ENCODE measurements around the gene PP2D1. TPM values are rescaled to one million over a fixed set of nuclear protein-coding genes. Genes with fewer than 3 reads are reported as not detected.
"Not testable (repeated sequence)": the region's sequence is repeated elsewhere in the genome, so short reads cannot be mapped to it uniquely, and the experiment has no call there.

Gene PP2D1
- total RNA-seq, 1 experiment from 2014 or later = not detected

GRCh38 chr3:20015525-20015924 is 3.5 kb upstream of the PP2D1 start:
- H3K9ac ChIP-seq (ENCODE audit: low read length) = no peak overlapping the region
- H3K4me1 ChIP-seq (ENCODE audit: low read length) = no peaks in the 10 kb centered on the region
- H3K9me3 ChIP-seq (ENCODE audit: low read length) = no peaks in the 10 kb centered on the region

GRCh38 chr3:20013396-20013795 is 1.3 kb upstream of the PP2D1 start:
- Histone ChIP-seq H3K4me3 (ENCODE audit: low read length) (no peak overlapping the region), H3K4me2 (ENCODE audit: low read depth, low read length, poor library complexity, severe bottlenecking) (no peak overlapping the region), H3K9me3 (ENCODE audit: low read length) (no peaks in the 10 kb centered on the region), H3K27me3 (ENCODE audit: low read length) (no peaks in the 10 kb centered on the region), H2AFZ (ENCODE audit: low read length) (no peak overlapping the region), H3K9me2 (replicated peaks; ENCODE audit: insufficient read depth, low read length) (no peaks in the 10 kb centered on the region), H4K20me1 (ENCODE audit: insufficient read depth, low read depth, low read length) (no peaks in the 10 kb centered on the region), H3K9ac (ENCODE audit: low read length) (no peak overlapping the region), H3K36me3 (ENCODE audit: insufficient read depth, low read length) (no peaks in the 10 kb centered on the region), H3K27ac (ENCODE audit: low read length) (no peak overlapping the region), H3K4me1 (ENCODE audit: low read length) (no peaks in the 10 kb centered on the region), H3K79me2 (ENCODE audit: low read length) (no peaks in the 10 kb centered on the region)
- DNase-seq = no peak

More at GRCh38 chr3:20015525-20015924, 3.5 kb upstream of the PP2D1 start:
- Histone ChIP-seq H3K9me2 (replicated peaks; ENCODE audit: insufficient read depth, low read length) (no peaks in the 10 kb centered on the region), H3K4me3 (ENCODE audit: low read length) (no peak overlapping the region), H4K20me1 (ENCODE audit: insufficient read depth, low read depth, low read length) (no peaks in the 10 kb centered on the region), H3K4me2 (ENCODE audit: low read depth, low read length, poor library complexity, severe bottlenecking) (no peak overlapping the region), H3K36me3 (ENCODE audit: insufficient read depth, low read length) (no peaks in the 10 kb centered on the region), H2AFZ (ENCODE audit: low read length) (no peak overlapping the region), H3K79me2 (ENCODE audit: low read length) (no peaks in the 10 kb centered on the region), H3K27me3 (ENCODE audit: low read length) (no peaks in the 10 kb centered on the region), H3K27ac (ENCODE audit: low read length) (no peak overlapping the region)
- no peak for DNase-seq

GRCh38 chr3:20008646-20009045 is 3.4 kb downstream of the PP2D1 start:
- Histone ChIP-seq H3K9me2 (replicated peaks; ENCODE audit: insufficient read depth, low read length) (no peaks in the 10 kb centered on the region), H3K79me2 (ENCODE audit: low read length) (no peaks in the 10 kb centered on the region), H2AFZ (ENCODE audit: low read length) (no peak overlapping the region), H3K27me3 (ENCODE audit: low read length) (no peaks in the 10 kb centered on the region), H3K4me3 (ENCODE audit: low read length) (no peak overlapping the region), H3K9ac (ENCODE audit: low read length) (no peak overlapping the region), H3K36me3 (ENCODE audit: insufficient read depth, low read length) (no peaks in the 10 kb centered on the region), H3K27ac (ENCODE audit: low read length) (no peak overlapping the region), H3K4me1 (ENCODE audit: low read length) (no peaks in the 10 kb centered on the region), H4K20me1 (ENCODE audit: insufficient read depth, low read depth, low read length) (no peaks in the 10 kb centered on the region), H3K4me2 (ENCODE audit: low read depth, low read length, poor library complexity, severe bottlenecking) (no peak overlapping the region), H3K9me3 (ENCODE audit: low read length) (no peaks in the 10 kb centered on the region)
- no peak for DNase-seq

- Histone ChIP-seq H3K9me2 (replicated peaks; ENCODE audit: insufficient read depth, low read length) (no peaks in the 10 kb centered on the region), H2AFZ (ENCODE audit: low read length) (no peak overlapping the region), H3K9me3 (ENCODE audit: low read length) (no peaks in the 10 kb centered on the region), H4K20me1 (ENCODE audit: insufficient read depth, low read depth, low read length) (no peaks in the 10 kb centered on the region), H3K36me3 (ENCODE audit: insufficient read depth, low read length) (no peaks in the 10 kb centered on the region), H3K4me1 (ENCODE audit: low read length) (no peaks in the 10 kb centered on the region), H3K9ac (ENCODE audit: low read length) (no peak overlapping the region), H3K4me2 (ENCODE audit: low read depth, low read length, poor library complexity, severe bottlenecking) (no peak overlapping the region), H3K27me3 (ENCODE audit: low read length) (no peaks in the 10 kb centered on the region), H3K27ac (ENCODE audit: low read length) (no peak overlapping the region), H3K79me2 (ENCODE audit: low read length) (no peaks in the 10 kb centered on the region), H3K4me3 (ENCODE audit: low read length) (no peak overlapping the region)
- no peak for DNase-seq
These were observed 4.1 kb downstream of the PP2D1 start for GRCh38 chr3:20007960-20008359.

- Histone ChIP-seq H3K9me3 (ENCODE audit: low read length) (no peaks in the 10 kb centered on the region), H3K27ac (ENCODE audit: low read length) (no peak overlapping the region), H3K36me3 (ENCODE audit: insufficient read depth, low read length) (no peaks in the 10 kb centered on the region), H3K4me1 (ENCODE audit: low read length) (no peaks in the 10 kb centered on the region), H4K20me1 (ENCODE audit: insufficient read depth, low read depth, low read length) (no peaks in the 10 kb centered on the region), H3K4me3 (ENCODE audit: low read length) (no peak overlapping the region), H3K9me2 (replicated peaks; ENCODE audit: insufficient read depth, low read length) (no peaks in the 10 kb centered on the region), H3K79me2 (ENCODE audit: low read length) (no peaks in the 10 kb centered on the region), H3K9ac (ENCODE audit: low read length) (no peak overlapping the region), H2AFZ (ENCODE audit: low read length) (no peak overlapping the region), H3K27me3 (ENCODE audit: low read length) (no peaks in the 10 kb centered on the region), H3K4me2 (ENCODE audit: low read depth, low read length, poor library complexity, severe bottlenecking) (no peak overlapping the region)
- DNase-seq = no peak
These were observed 10.1 kb downstream of the PP2D1 start for GRCh38 chr3:20001932-20002331.

GRCh38 chr3:19997502-19997901 is 14.6 kb downstream of the PP2D1 start:
- Histone ChIP-seq H3K79me2 (ENCODE audit: low read length) (no peaks in the 10 kb centered on the region), H2AFZ (ENCODE audit: low read length) (no peak overlapping the region), H3K9me2 (replicated peaks; ENCODE audit: insufficient read depth, low read length) (no peaks in the 10 kb centered on the region), H3K4me1 (ENCODE audit: low read length) (no peaks in the 10 kb centered on the region), H3K4me3 (ENCODE audit: low read length) (no peak overlapping the region), H3K36me3 (ENCODE audit: insufficient read depth, low read length) (no peaks in the 10 kb centered on the region), H3K27me3 (ENCODE audit: low read length) (no peaks in the 10 kb centered on the region), H3K9me3 (ENCODE audit: low read length) (no peaks in the 10 kb centered on the region), H3K9ac (ENCODE audit: low read length) (no peak overlapping the region), H3K4me2 (ENCODE audit: low read depth, low read length, poor library complexity, severe bottlenecking) (no peak overlapping the region), H3K27ac (ENCODE audit: low read length) (no peak overlapping the region), H4K20me1 (ENCODE audit: insufficient read depth, low read depth, low read length) (no peaks in the 10 kb centered on the region)
- no peak for DNase-seq

GRCh38 chr3:19994796-19995195 is 17.3 kb downstream of the PP2D1 start:
- no peak for DNase-seq
- Histone ChIP-seq H3K4me3 (ENCODE audit: low read length) (no peak overlapping the region), H3K79me2 (ENCODE audit: low read length) (no peaks in the 10 kb centered on the region), H4K20me1 (ENCODE audit: insufficient read depth, low read depth, low read length) (no peaks in the 10 kb centered on the region), H3K36me3 (ENCODE audit: insufficient read depth, low read length) (no peaks in the 10 kb centered on the region), H3K4me2 (ENCODE audit: low read depth, low read length, poor library complexity, severe bottlenecking) (no peak overlapping the region), H3K9me3 (ENCODE audit: low read length) (no peaks in the 10 kb centered on the region), H2AFZ (ENCODE audit: low read length) (no peak overlapping the region), H3K4me1 (ENCODE audit: low read length) (no peaks in the 10 kb centered on the region), H3K27ac (ENCODE audit: low read length) (no peak overlapping the region), H3K9me2 (replicated peaks; ENCODE audit: insufficient read depth, low read length) (no peaks in the 10 kb centered on the region), H3K9ac (ENCODE audit: low read length) (no peak overlapping the region), H3K27me3 (ENCODE audit: low read length) (no peaks in the 10 kb centered on the region)

- H3K9ac ChIP-seq (ENCODE audit: low read length); H3K9me3 ChIP-seq (ENCODE audit: low read length); H3K4me1 ChIP-seq (ENCODE audit: low read length): not testable (repeated sequence)
These were observed 23.2 kb downstream of the PP2D1 start for GRCh38 chr3:19988904-19989303.

GRCh38 chr3:19972054-19972453 is 40.0 kb downstream of the PP2D1 start:
- Histone ChIP-seq H4K20me1 (ENCODE audit: insufficient read depth, low read depth, low read length) (0 out of 2 replicates have a peak, but pooled peaks cover 8% of the 10 kb centered on the region), H3K4me2 (ENCODE audit: low read depth, low read length, poor library complexity, severe bottlenecking) (no peak overlapping the region), H3K4me3 (ENCODE audit: low read length) (no peak overlapping the region), H3K27ac (ENCODE audit: low read length) (no peak overlapping the region), H3K9me2 (replicated peaks; ENCODE audit: insufficient read depth, low read length) (no peaks in the 10 kb centered on the region), H3K36me3 (ENCODE audit: insufficient read depth, low read length) (peaks cover 13% of the 10 kb centered on the region; the same call in 1 of the 2 replicates), H3K9me3 (ENCODE audit: low read length) (no peaks in the 10 kb centered on the region), H3K27me3 (ENCODE audit: low read length) (no peaks in the 10 kb centered on the region), H3K79me2 (ENCODE audit: low read length) (peaks cover 79% of the 10 kb centered on the region), H3K4me1 (ENCODE audit: low read length) (no peaks in the 10 kb centered on the region; the same call in 1 of the 2 replicates), H3K9ac (ENCODE audit: low read length) (no peak overlapping the region), H2AFZ (ENCODE audit: low read length) (no peak overlapping the region)
- DNase-seq = no peak

More at GRCh38 chr3:19988904-19989303, 23.2 kb downstream of the PP2D1 start:
- H2AFZ ChIP-seq (ENCODE audit: low read length); H3K4me3 ChIP-seq (ENCODE audit: low read length); H3K4me2 ChIP-seq (ENCODE audit: low read depth, low read length, poor library complexity, severe bottlenecking); DNase-seq; H3K27ac ChIP-seq (ENCODE audit: low read length); H3K9me2 ChIP-seq (replicated peaks; ENCODE audit: insufficient read depth, low read length); H3K27me3 ChIP-seq (ENCODE audit: low read length); H4K20me1 ChIP-seq (ENCODE audit: insufficient read depth, low read depth, low read length); H3K79me2 ChIP-seq (ENCODE audit: low read length); H3K36me3 ChIP-seq (ENCODE audit: insufficient read depth, low read length): not testable (repeated sequence)
